Fibroblast of upper back skin (primary cell): Measurements from ENCODE around the gene LACTB.

Experiments
- DNase-seq: peaks from one replicate; pipeline ENCODE4 v3.0.0-alpha.2; 2013

Gene LACTB, protein sequence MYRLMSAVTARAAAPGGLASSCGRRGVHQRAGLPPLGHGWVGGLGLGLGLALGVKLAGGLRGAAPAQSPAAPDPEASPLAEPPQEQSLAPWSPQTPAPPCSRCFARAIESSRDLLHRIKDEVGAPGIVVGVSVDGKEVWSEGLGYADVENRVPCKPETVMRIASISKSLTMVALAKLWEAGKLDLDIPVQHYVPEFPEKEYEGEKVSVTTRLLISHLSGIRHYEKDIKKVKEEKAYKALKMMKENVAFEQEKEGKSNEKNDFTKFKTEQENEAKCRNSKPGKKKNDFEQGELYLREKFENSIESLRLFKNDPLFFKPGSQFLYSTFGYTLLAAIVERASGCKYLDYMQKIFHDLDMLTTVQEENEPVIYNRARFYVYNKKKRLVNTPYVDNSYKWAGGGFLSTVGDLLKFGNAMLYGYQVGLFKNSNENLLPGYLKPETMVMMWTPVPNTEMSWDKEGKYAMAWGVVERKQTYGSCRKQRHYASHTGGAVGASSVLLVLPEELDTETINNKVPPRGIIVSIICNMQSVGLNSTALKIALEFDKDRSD

DNA sequence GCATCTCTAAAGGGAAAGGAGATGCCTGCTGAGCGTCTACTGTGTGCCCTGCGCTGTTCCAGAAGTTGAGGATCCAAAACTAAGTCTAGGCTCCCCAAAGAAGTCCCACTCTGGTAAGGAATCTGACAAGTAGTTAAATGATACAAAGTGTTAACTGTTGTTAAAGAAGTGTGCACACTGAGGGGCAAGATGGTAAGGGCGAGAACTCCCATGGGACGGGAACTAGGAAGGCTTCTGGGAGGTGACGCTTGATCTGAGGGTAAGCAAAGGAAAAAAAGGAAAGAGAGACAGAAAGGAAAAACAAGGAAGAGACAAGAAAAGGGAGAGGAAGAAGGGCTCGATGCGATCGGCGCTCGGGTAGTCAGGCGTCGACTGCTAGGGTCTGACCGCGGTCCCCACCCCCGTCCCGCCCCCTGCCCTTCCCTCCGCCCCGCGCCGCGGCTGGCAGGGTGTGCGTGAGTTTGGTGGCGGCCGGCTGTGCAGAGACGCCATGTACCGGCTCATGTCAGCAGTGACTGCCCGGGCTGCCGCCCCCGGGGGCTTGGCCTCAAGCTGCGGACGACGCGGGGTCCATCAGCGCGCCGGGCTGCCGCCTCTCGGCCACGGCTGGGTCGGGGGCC, at the start of gene LACTB:
TSS of gene LACTB (plus strand) at position 480 of the 620 bp plus-strand sequence. CDS start at position 491, 11 bp downstream.
- DNase-seq = peak; percentile 86

DNA sequence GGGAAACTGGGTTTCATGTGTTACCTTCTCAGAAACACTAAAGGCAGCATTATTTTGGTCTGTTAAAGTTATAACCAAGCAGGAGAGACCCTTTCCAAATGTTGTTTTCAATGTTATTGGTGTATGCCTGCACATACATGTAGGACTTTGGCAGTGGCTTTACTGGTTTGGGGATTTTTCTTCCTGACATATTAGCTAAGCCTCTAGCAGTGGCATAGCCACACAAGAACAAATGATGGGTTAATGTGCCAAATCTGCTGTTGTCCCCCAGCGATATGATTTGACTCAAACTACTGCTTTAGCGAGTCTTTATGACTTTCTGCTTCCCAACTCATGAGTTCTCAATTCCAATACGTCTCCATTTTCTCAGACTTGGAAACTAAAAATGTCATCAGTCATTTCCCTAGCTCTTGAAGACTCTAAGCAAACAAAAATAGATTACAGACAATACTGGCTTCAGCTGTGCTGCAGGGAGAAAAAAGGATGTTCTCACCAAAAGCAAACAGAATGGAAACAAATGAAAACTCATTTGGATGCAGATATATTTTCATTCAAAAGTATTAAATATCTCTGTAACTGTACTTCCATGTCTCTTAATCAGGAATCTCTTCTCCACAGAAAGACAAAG, 49.5 kb upstream of the LACTB start:
- peak; percentile 28 for DNase-seq

DNA sequence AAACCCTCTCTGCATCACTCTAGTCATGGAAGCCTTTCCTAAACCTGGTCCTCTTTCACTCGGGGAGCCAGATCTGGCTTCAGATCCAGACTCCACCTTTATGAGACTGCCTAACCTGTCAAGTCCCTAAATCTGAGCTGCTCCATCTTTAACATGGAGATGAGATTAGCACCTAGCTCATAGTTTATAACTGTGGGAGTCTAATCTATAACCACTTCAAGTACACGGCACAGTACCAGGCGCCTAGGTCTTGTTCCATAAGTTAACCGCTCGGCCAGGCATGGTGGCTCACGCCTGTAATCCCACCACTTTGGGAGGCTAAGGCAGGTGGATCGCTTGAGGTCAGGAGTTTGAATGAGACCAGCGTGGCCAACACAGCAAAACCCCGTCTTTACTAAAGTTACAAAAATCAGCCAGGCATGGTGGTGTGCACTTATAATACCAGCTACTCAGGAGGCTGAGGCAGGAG, 48.8 kb upstream of the LACTB start:
- peak; percentile 36 for DNase-seq

DNA sequence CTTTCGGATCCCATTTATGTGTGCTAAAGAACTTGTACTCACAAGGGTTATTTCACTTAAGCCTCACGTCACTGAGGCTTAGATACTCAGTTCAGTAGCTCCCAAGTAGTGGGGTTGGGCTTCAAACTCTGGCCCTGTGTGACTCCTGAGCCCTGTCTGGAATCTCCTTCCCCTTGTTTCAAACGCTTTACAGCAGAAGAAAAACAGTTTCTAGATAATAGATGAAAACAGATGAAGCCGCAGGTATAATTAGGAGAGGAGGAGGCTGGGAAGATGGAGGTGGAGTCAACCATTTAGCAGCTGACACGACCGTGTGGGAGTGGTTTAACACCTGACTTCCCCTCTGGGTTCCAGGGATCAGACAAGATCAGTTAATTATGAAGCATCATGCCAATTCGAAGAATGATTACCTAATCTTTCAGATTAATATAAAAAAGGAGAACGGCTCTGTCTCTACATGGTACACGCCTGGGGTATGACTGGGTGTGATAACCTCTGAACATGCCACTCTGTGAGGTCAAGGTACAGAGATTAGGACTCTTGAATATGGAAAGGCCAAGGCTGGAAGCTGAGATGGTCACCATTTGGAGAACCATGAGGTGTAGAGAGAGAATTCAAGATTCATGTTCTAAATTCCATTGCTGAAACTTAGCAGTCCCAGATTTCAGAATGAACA, 48.0 kb upstream of the LACTB start:
- peak; percentile 64 for DNase-seq

DNA sequence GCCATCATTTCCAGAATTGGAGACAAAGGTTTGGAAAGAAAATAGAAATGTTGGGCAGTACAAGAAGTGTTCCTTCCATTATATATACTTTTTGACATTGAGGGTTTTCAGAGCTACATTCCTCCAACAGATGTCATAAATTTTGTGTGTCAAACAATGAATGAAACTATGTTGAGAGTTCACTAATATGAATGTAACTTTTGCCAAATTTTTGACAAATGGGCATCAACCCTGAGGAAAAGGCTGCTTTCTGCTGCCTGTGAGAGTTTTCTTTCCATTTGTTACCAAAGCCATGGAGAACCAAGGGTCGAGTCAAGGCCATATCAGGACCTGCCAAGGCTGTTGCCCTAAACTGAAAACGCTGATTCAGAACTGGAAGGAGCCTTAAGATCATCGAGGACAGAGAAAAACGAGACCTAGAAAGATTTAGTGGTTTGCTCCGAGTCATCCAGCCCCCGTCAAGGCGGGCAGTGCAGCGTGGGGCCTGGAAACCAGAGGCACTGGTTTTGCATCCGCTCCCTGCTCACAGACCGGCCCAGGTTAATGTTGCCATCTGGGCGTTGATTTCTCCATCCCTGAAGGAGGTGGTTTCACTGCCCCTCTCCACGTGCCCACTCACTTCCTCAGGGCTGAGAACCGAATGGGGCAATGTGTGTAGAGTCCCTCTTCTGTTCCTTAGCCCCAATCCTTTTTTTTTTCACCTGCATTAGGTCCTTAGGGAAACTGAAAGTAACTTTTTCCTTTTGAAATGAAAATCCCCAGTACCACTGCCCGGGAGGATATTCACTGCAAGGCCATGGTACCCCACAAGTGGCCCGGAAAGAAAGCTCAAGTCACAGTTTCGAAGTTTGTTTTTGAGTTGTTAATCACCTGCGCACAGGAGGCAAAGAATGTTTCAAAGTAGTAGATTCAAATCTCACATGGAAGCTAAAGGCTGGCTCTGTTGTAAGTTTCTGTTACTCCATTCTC, 46.4 kb upstream of the LACTB start:
- peak; percentile 87 for DNase-seq

DNA sequence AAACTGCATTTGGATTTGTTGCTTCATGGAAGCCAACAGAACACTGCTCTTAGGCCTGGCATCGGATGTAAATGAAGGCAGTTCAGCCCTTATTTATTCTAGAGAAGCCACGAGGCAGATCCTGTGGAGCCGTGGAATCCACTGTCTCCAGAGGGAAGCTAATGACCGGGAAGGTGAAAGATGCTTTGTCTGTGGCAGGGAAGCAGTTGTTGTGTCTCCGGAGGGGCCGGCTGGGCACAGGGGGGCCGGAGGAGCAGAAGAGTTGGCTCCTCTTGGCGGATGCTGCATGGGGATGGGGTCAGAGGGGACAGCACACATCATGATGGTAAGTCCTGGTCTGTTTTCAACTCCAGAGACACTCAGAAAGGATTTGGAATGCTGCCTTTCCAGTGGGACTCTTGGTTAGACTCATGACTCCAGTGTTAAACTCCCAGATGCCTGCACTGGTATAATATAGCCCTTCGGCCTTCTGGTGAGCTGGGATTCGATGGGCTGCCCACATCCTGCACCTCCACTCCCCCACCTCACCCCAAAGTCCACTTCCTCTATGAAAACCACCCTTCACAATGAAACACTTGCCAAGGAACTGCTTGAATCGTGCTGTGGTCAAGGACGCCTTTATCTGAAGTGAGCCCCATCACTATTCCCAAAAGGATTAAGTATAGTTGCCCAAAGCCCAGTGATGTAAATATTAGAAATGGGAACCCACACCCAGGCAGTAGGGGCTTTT, 45.5 kb upstream of the LACTB start:
- DNase-seq = peak; percentile 27

DNA sequence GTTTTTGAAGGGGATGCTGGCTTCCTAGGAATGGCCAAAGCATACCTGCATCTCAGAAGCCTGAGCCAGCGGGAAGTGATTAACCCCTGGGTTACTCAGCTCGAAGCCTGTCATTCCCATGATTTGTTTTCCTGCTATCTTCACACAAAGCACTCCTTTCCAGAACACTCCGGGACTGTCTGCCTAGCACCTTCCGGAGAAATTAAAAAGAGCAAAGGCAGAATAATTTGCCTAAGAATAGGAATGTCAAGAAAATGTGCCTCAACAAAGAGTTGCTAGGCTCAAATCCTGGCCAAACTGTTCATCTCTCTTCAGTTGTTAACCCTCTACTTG, 45.0 kb upstream of the LACTB start:
- no peak for DNase-seq

DNA sequence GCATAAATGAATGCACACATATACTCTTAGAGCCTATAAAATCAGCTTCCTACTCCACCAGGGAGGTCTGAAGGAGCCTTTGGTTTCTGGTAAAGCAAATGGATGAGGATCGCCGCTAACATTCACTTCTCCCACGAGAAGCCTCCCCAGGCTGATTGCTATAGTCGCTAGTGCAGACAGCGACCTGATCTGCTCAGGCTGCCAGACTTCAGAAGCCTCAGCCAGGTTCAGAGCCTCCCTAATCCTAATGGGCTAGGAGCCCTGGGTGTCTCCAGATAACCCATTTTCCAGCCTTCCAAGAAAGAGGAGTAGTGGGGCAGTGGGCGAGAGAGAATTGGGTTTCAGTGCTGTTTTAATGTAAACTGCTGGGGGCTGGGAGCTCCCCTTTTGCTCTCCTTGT, 43.7 kb upstream of the LACTB start:
- no peak for DNase-seq

DNA sequence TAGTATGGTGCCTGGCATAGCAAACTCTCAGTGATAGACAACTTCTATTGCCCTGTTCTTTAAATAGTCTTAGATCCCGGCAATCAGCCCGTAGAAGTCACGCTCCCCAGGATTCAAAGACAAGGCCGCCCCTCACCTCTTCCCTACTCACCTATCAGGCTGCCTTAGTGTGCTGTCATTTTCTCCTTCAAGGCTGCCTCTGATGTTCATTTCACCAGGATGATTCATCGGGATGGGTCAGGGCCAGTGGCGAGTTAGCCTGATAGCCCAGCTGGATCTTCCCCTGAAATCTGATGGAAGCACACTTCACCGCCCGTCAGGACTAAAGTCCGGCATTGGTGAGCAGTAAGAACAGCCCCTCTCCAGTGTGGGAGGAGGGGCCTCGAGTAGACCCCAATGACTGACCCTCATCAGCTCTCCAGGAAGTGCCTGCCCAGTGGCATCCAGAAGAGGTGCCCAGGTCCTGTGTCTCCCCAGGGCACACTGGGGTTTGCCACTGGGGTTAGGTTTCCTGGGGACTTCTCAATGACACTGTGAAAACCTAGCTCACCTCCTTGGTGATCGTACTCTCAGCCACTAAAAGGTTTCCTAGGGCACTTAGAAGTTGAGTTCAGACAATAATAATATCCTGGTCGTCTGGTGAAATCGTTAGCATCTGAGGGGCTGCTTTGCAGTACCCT, 41.6 kb upstream of the LACTB start:
- DNase-seq = peak; percentile 63

DNA sequence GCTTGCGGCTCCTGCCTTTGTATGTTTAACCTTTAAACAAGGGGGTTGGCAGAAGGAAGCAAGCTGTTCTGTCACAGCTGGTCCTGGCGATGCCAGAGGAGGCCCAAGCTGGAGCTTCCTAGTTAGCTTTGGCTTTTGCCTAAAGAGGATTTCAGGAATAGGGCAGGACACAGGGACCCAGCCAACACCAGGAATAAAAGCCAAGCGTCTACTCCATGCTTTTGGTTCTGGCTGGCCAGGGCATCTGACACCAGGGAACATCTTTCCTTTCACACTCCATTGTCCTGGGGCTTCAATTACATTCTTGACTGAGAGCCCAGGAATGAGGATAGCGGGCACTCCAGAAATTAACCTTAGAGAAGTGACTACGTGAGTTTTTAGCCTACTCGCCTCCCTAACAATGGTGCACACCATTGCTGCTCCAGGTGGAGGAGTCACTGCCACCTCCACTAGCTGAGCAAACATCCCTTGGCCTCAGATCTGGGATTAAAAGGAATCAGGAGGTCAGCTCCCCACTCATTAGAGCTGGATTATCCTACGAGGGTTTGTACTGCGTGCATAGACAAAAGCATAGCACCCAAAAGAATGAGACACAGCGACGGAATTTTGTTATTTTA, 40.9 kb upstream of the LACTB start:
- no peak for DNase-seq

DNA sequence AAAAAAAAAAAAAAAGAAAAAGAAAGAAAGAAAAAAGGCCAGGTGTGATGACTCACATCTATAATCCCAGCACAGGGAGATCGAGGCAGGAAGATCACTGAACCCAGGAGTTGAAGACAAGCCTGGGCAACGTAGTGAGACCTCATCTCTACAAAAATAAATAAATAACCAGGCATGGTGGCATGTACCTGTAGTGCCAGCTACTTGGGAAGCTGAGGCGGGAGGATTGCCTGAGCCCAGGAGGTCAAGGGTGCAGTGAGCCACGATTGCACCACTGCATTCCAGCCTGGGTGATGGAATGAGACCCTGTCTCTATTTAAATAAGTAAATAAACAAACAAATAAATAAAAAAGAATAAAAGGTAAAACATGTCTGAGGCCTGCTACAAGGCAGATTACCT, 39.3 kb upstream of the LACTB start:
- no peak for DNase-seq

DNA sequence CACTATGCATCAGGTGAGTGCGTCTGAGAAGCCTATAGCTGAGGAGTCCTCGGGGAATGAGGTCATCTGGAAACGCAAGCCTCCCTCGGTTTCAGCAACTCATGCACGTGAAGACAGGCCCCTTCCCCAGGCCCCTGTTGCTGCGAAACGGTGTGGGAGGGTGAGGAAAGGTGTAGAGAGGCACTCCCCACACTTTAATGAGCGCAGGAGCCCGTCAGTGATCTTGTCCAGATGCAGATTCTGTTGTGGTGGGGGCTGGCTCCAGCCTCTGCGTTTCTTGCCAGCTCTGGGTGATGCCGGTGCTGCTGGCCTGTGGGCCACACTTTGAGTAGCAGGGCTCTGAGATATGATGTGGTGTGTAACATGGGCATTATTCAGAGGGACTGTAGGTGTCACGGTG, 38.6 kb upstream of the LACTB start:
- DNase-seq = no peak

DNA sequence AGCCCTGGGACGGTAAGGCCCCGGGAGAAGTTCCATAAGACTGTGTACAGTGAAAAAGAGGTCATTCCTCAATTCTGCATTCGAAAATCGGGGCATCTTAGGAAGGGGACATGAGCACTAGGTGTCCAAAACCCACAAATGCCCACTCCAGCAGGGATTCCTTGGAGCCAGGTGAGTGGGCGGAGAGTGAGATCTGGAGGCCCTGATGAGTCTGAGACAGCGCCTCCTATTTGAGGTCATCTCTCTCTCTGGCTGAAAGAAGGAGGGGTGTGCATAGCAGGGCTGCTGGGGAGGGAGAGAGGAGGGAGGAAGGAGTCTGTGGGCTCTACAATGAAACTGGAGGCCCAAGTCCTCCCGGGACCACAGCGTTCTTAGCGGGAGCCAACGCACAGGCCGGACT, 38.1 kb upstream of the LACTB start:
- no peak for DNase-seq

DNA sequence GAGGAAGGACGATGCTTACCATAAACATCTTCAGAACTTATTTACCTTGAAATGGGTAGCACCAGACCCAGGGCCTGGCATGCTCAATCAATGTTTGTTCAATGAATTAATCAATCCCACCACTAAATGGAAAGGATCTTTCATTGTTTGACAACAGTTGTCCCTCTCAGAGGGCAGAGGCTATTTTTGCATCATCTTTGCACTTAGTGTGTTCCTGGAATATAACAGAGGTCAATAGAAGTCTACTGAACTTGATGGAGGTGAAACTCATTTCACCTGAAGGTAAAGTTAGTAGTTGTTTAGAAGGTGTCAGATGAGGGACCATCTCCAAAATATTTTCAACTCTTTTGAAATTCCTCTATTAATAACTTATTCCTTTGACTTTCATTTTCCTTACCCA, 36.9 kb upstream of the LACTB start:
- no peak for DNase-seq

DNA sequence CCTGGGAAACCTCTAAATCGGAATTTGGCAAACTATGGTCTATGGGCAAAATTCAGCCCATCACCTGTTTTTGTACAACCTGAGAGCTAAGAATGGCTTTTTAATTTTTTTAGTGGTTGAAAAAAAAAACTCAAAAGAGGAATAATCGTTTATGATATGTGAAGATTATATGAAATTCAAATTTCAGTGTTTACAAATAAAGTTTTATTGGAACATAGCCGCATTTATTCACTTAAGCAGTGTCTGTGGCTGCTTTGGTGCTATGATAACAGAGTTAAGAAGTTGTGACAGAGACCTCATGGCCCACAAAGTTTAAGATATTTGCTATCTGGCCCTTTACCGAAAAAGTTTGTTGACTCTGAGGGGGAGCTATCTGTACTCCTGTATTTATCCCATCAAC, 36.4 kb upstream of the LACTB start:
- DNase-seq = no peak

DNA sequence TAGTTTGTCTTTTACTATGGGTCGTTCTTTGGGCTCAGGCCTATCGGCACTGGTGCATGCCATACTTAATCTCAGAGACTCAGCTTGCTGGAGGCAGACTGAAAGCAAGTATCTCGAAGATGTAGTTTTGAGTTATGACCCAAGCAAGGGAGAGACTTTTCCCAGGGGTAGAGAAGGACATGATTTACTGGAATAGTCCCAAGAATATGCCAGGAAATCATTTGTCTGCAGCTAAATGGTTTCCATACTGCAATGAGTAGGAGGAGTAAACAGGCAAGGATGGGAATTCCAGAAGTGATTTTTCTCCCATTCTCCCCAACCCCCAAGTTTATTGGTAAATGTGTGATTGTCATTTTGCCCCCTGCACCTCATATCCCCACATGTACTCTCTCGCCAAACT, 35.4 kb upstream of the LACTB start:
- peak; percentile 89 for DNase-seq

DNA sequence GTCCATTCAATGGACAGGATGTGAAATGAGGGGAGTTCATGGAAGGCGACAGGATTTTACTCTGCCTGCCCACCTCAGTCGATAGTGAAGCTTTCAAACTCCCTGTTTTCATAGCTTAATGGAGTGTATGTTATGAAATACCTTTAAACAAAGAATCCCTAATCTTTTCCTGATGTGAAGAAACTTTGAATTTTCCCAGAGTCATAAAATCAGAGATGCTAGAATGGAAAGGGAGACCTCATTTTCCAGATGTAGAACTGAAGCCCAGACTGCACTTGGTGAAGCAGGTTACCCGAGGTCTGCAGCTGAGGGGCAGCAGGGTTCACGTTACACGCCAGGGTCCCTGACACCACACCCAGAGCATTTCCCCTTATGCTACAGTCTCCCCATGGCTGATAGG, 34.7 kb upstream of the LACTB start:
- DNase-seq = no peak

DNA sequence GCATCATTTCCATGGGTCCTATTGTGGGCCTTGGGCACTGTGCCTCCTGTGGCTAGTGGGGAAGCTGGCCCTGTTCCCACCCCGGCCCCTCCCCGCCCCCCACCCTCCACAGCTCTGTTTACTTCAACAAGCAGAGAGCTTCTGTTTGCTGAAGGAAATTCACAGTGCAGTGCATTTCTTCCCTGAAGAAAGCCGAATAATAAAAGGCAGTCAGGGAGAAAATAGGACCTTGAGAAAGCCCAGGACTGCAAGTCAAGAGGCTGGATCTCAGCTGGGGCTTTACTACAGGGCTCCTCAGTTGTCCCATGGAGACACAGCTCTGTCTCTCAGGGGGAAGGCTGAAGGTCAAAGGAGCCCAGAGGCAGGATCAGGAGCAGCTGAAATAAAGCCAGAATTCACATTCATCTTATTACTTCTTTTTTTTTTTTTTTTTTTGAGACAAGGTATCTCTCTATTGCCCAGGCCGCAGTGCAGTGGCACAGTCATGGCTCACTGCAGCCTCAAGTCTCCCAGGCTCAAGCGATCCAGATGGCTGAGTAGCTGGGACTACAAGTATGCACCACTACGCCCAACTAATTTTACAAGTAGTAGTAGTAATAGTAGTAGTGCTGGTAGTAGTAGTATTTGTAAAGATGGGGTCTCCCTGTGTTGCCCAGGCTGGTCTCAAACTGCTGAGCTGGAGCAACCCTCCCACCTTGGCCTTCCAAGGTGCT, 33.0 kb upstream of the LACTB start:
- no peak for DNase-seq

DNA sequence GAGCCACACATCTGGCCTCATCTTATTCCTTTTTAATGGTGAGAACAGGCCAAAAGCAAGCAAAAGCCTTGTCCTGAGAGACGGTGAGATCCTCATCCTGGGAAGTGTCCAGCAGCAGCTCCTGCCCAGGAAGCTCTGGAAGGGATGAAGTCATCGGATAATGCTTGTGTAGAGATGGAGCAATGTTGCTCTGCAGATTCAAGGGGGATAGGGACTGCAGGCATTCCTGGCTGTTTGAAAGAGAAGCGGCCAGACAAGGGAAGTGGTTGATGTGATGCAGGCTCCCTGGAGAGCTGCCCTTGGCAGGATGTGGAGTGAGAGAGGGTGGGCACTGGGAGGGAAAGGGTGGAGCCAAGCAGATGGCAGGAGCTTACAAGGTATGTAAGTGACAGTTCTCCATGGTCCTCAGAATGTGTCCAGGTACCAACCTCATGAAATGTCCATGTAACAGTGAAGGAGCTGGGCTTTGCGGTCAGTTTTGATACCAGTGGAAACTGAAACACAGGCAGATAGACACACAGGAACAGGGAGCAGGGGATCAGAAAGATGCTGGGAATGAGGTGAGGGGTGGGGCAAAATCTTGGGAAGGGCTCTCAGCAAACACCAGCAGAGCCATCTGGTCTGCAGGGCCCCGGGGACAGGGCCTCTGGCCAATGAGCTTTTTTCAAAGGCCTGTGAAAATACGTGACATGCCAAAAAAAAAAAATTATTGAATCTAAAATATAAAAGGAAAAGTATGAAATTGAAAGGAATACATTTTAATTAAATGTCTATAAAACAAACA, 32.2 kb upstream of the LACTB start:
- peak; percentile 98 for DNase-seq
